ENCODE results near the gene COL5A2. TPM values are rescaled to one million over a fixed set of nuclear protein-coding genes. Genes with fewer than 3 reads are reported as not detected.

The COL5A2 gene
- polyA plus RNA-seq, 1 donor (not counting 4 experiments of a cell fraction or from before 2014, with no cell fraction given) = 7.2 TPM

DNA sequence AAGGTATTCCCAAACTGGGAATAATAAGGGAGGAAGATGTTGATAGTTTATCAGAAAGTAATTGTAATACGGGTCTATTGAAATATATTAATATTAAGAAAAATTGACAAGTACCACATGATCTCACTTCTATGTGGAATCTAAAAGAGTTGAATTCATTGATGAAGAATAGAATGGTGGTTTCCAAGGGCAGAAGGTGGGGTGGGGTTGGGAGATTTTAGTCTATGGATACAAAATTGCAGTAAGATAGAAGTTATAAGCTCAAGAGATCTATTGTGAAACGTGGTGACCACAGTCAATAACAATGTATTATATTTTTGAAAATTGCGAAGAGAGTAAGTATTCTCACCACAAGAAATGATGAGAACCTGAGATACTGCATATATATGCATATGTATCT lies 166.5 kb downstream of the COL5A2 start:
- no peak overlapping the region for H3K27ac ChIP-seq (ENCODE audit: control insufficient read depth, insufficient read depth, low read length)
- no peaks in the 10 kb centered on the region for H3K9me3 ChIP-seq (ENCODE audit: control insufficient read depth, low read depth, low read length)
- no peak overlapping the region for H2AFZ ChIP-seq (ENCODE audit: control insufficient read depth, low read length)
- H3K27me3 ChIP-seq (ENCODE audit: control insufficient read depth, extremely low read depth, insufficient read depth, low read length) = no peaks in the 10 kb centered on the region
- H3K36me3 ChIP-seq (ENCODE audit: control insufficient read depth in 2 of 2, extremely low read depth in 1 of 2, insufficient read depth in 2 of 2, low read length in 2 of 2) = no peaks in the 10 kb centered on the region
- dilution Hi-C loops (cut with MboI; ENCODE audit: extremely low pct_ligation_motif_present, low sequenced_read_pairs) = no loop called here
- TF ChIP-seq, protein P1, sequence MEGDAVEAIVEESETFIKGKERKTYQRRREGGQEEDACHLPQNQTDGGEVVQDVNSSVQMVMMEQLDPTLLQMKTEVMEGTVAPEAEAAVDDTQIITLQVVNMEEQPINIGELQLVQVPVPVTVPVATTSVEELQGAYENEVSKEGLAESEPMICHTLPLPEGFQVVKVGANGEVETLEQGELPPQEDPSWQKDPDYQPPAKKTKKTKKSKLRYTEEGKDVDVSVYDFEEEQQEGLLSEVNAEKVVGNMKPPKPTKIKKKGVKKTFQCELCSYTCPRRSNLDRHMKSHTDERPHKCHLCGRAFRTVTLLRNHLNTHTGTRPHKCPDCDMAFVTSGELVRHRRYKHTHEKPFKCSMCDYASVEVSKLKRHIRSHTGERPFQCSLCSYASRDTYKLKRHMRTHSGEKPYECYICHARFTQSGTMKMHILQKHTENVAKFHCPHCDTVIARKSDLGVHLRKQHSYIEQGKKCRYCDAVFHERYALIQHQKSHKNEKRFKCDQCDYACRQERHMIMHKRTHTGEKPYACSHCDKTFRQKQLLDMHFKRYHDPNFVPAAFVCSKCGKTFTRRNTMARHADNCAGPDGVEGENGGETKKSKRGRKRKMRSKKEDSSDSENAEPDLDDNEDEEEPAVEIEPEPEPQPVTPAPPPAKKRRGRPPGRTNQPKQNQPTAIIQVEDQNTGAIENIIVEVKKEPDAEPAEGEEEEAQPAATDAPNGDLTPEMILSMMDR (optimal IDR thresholded peaks at IDR 0.05 in 1 of 3, IDR thresholded peaks at IDR 0.05 in 1 of 3, conservative IDR thresholded peaks at IDR 0.05 in 1 of 3; ENCODE audit: extremely low read depth in 1 of 3, insufficient read depth in 2 of 3, low read length in 3 of 3) = no peak
- no peak for TF ChIP-seq EZH2 (IDR thresholded peaks at IDR 0.05; ENCODE audit: low read length)
- H3K4me3 ChIP-seq (ENCODE audit: control insufficient read depth in 2 of 3, extremely low read depth in 1 of 3, insufficient read depth in 2 of 3, low read depth in 1 of 3, low read length in 3 of 3) = no peak overlapping the region
- H3K4me1 ChIP-seq (ENCODE audit: control insufficient read depth, extremely low read depth, insufficient read depth, low read length) = no peaks in the 10 kb centered on the region
- DNase-seq (ENCODE audit: low read depth, low spot score) (no peak), FAIRE-seq (no peak)
- H3K79me2 ChIP-seq (ENCODE audit: control insufficient read depth, insufficient read depth, low read length) = no peaks in the 10 kb centered on the region
- H3K4me2 ChIP-seq (ENCODE audit: control insufficient read depth, extremely low read depth, insufficient read depth, low read depth, low read length) = no peak overlapping the region
- no peak overlapping the region for H3K9ac ChIP-seq (ENCODE audit: control insufficient read depth, extremely low read depth, insufficient read depth, low read length)
- no peaks in the 10 kb centered on the region for H3K9me1 ChIP-seq (ENCODE audit: control insufficient read depth, extremely low read depth, insufficient read depth, low read length)
- H4K20me1 ChIP-seq (ENCODE audit: control insufficient read depth, extremely low read depth, insufficient read depth, low read length) = no peaks in the 10 kb centered on the region

DNA sequence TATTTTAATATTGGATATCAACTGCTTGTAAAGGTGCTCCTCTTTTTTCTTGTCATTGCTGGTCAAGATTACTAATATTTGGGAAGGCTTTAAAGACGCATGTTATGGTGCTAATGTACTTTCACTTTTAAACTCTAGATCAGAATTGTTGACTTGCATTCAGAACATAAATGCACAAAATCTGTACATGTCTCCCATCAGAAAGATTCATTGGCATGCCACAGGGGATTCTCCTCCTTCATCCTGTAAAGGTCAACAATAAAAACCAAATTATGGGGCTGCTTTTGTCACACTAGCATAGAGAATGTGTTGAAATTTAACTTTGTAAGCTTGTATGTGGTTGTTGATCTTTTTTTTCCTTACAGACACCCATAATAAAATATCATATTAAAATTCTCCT lies 167.2 kb downstream of the COL5A2 start:
- no peaks in the 10 kb centered on the region for H3K9me3 ChIP-seq (ENCODE audit: control insufficient read depth, low read depth, low read length)

More for the DNA sequence above, 167.2 kb downstream of the COL5A2 start:
- Histone ChIP-seq H3K27me3 (ENCODE audit: control insufficient read depth, extremely low read depth, insufficient read depth, low read length) (no peaks in the 10 kb centered on the region), H3K4me2 (ENCODE audit: control insufficient read depth, extremely low read depth, insufficient read depth, low read depth, low read length) (no peak overlapping the region), H3K4me3 (ENCODE audit: control insufficient read depth in 2 of 3, extremely low read depth in 1 of 3, insufficient read depth in 2 of 3, low read depth in 1 of 3, low read length in 3 of 3) (no peak overlapping the region), H2AFZ (ENCODE audit: control insufficient read depth, low read length) (no peak overlapping the region), H3K36me3 (ENCODE audit: control insufficient read depth in 2 of 2, extremely low read depth in 1 of 2, insufficient read depth in 2 of 2, low read length in 2 of 2) (no peaks in the 10 kb centered on the region), H3K9me1 (ENCODE audit: control insufficient read depth, extremely low read depth, insufficient read depth, low read length) (no peaks in the 10 kb centered on the region), H4K20me1 (ENCODE audit: control insufficient read depth, extremely low read depth, insufficient read depth, low read length) (no peaks in the 10 kb centered on the region), H3K4me1 (ENCODE audit: control insufficient read depth, extremely low read depth, insufficient read depth, low read length) (no peaks in the 10 kb centered on the region), H3K9ac (ENCODE audit: control insufficient read depth, extremely low read depth, insufficient read depth, low read length) (no peak overlapping the region), H3K27ac (ENCODE audit: control insufficient read depth, insufficient read depth, low read length) (no peak overlapping the region), H3K79me2 (ENCODE audit: control insufficient read depth, insufficient read depth, low read length) (no peaks in the 10 kb centered on the region)
- TF ChIP-seq, protein P1 (optimal IDR thresholded peaks at IDR 0.05 in 1 of 3, IDR thresholded peaks at IDR 0.05 in 1 of 3, conservative IDR thresholded peaks at IDR 0.05 in 1 of 3; ENCODE audit: extremely low read depth in 1 of 3, insufficient read depth in 2 of 3, low read length in 3 of 3) = no peak
- no peak for TF ChIP-seq EZH2 (IDR thresholded peaks at IDR 0.05; ENCODE audit: low read length)
- FAIRE-seq (no peak), DNase-seq (ENCODE audit: low read depth, low spot score) (no peak)
- dilution Hi-C loops (cut with MboI; ENCODE audit: extremely low pct_ligation_motif_present, low sequenced_read_pairs) = no loop called here
